ENCODE data around the gene WDR26.

DNA sequence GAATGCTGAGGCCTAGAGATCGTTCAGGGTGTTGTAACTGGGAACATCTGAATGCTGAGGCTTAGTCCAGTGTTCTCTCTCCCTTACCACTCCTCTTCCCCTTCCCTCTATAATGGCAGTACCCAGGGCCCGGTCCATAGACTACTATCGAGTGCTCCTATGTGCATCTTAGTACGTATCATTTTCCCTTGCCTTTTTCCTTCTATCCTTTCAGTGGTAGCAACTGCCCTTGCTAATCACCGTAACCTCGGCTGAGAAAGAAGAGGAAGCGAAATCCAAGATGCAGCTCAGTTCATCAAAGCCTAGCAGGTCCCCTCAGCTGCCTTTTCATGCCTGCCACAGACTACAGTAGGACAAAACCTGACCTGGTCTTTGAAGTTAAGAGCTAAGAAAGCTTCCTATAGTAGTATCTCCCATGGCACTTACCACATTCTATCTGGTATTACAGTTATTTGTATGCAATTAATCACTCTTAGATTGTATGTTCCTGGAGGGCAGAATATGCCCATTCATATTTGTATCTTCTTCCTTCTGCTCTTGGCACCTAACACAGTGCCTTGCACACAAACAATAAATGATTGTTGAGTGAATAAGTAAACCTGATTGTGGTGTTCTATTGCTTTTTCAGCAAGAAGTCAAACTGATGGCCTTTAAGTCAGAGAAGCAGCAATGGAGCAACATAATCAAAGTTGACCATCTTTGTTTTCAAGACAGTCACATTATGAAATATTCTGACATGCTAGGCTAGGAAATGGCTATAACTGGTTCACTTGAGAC, 55.6 kb downstream of the WDR26 start:
- TF ChIP-seq, protein P1, sequence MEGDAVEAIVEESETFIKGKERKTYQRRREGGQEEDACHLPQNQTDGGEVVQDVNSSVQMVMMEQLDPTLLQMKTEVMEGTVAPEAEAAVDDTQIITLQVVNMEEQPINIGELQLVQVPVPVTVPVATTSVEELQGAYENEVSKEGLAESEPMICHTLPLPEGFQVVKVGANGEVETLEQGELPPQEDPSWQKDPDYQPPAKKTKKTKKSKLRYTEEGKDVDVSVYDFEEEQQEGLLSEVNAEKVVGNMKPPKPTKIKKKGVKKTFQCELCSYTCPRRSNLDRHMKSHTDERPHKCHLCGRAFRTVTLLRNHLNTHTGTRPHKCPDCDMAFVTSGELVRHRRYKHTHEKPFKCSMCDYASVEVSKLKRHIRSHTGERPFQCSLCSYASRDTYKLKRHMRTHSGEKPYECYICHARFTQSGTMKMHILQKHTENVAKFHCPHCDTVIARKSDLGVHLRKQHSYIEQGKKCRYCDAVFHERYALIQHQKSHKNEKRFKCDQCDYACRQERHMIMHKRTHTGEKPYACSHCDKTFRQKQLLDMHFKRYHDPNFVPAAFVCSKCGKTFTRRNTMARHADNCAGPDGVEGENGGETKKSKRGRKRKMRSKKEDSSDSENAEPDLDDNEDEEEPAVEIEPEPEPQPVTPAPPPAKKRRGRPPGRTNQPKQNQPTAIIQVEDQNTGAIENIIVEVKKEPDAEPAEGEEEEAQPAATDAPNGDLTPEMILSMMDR (IDR thresholded peaks at IDR 0.05), result no peak
- no peak for TF ChIP-seq POLR2A (IDR thresholded peaks at IDR 0.05)

Data from testis (tissue), 2 donors.